ENCODE results near the gene MOSMO.
"Not testable (repeated sequence)": the region's sequence is repeated elsewhere in the genome, so short reads cannot be mapped to it uniquely, and the experiment has no call there.

The MOSMO gene

GRCh38 chr16:22098405-22099255 is 90.7 kb downstream of the MOSMO start:
- DNase-seq: peak; percentile 75

- DNase-seq: no peak
These were observed 91.5 kb downstream of the MOSMO start for GRCh38 chr16:22099256-22099975.

GRCh38 chr16:22103441-22103840 is 95.5 kb downstream of the MOSMO start:
- no peak for DNase-seq

- DNase-seq: no peak
These were observed 101.5 kb downstream of the MOSMO start for GRCh38 chr16:22109258-22109898.

GRCh38 chr16:22111629-22112028 is 103.7 kb downstream of the MOSMO start:
- not testable (repeated sequence) for DNase-seq

- no peak for DNase-seq
These were observed 108.3 kb downstream of the MOSMO start for GRCh38 chr16:22116095-22116700.

- peak; percentile 14 for DNase-seq
These were observed 109.7 kb downstream of the MOSMO start for GRCh38 chr16:22117609-22118008.

GRCh38 chr16:22120440-22120839 is 112.5 kb downstream of the MOSMO start:
- DNase-seq: no peak

GRCh38 chr16:22122239-22122638 is 114.3 kb downstream of the MOSMO start:
- no peak for DNase-seq

GRCh38 chr16:22123146-22123545 is 115.2 kb downstream of the MOSMO start:
- no peak for DNase-seq

- DNase-seq: no peak
These were observed 116.0 kb downstream of the MOSMO start for GRCh38 chr16:22123759-22124490.

GRCh38 chr16:22124583-22125284 is 116.8 kb downstream of the MOSMO start:
- no peak for DNase-seq

- no peak for DNase-seq
These were observed 118.2 kb downstream of the MOSMO start for GRCh38 chr16:22126037-22126558.

- DNase-seq: not testable (repeated sequence)
These were observed 120.6 kb downstream of the MOSMO start for GRCh38 chr16:22128537-22128936.

- DNase-seq: no peak
These were observed 122.6 kb downstream of the MOSMO start for GRCh38 chr16:22130528-22130927.

- DNase-seq: no peak
These were observed 124.9 kb downstream of the MOSMO start for GRCh38 chr16:22132801-22133200.
